GM12878 (cell line): ENCODE data around the gene C11orf65. TPM values are rescaled to one million over a fixed set of nuclear protein-coding genes. Genes with fewer than 3 reads are reported as not detected.

Source experiments
- ATAC-seq: fragments of 200-7000 bp; cut with Tn5 transposase; 3 replicates; pipeline ENCODE4 v1.9.1; 2020; ENCODE audit warnings: mild to moderate bottlenecking, moderate library complexity
- BruUV-seq: library from RNA; stranded (reverse); fragments of 400-500 nt; replicated peaks from 2 replicates; lab custom pipeline; 2021; lab: Mats Ljungman, UMichigan
- CTCF ChIA-PET: fragments of 300-600 bp; sonication (Branson Sonifier 250); formaldehyde crosslinking; extraction: SDS; loops from one replicate; lab custom pipeline; 2021; ENCODE audit warnings: inconsistent platforms; lab: Yijun Ruan, JAX
- POLR2A ChIA-PET: fragments of 350-600 bp; formaldehyde crosslinking; extraction: SDS; loops from one replicate; lab custom pipeline; 2021; ENCODE audit warnings: inconsistent platforms; lab: Charles Lee
- RAD21 ChIA-PET: fragments of 300-600 bp; sonication (Branson Sonifier 250); formaldehyde crosslinking; loops from one replicate; lab custom pipeline; 2023; ENCODE audit warnings: antibody characterized with exemption; ENCODE audit not compliant: unreplicated experiment; lab: Charles Lee
- SMC1A ChIA-PET: fragments of 300-600 bp; sonication (Branson Sonifier 250); formaldehyde crosslinking; loops from one replicate; lab custom pipeline; 2023; ENCODE audit not compliant: unreplicated experiment, uncharacterized antibody; lab: Charles Lee
- DNase-seq: peaks from one replicate; pipeline ENCODE4 v3.0.0-alpha.2; 2011; ENCODE audit warnings: low read depth, low spot score
- FAIRE-seq: peaks from 3 replicates; lab custom pipeline; 2011; peaks lifted over from hg19 to GRCh38; lab: Jason Lieb, UNC
- H2AFZ ChIP-seq: 2 replicates; pipeline ENCODE4 v1.6.0; 2011; ENCODE audit warnings: low read depth, low read length, control low read depth; ENCODE audit not compliant: control insufficient read depth
- H3K27ac ChIP-seq: 2 replicates; pipeline ENCODE4 v1.5.1; 2011; ENCODE audit warnings: control low read depth; ENCODE audit not compliant: control insufficient read depth, insufficient read depth
- H3K27me3 ChIP-seq, 2 experiments: replicated peaks in 1 of 2; 2 replicates each; pipeline versions ENCODE4 v1.6.0 to v1.6.1; 2011; ENCODE audit warnings: low read length in 1 of 2; ENCODE audit not compliant: control insufficient read depth in 2 of 2, insufficient read depth in 2 of 2
- H3K36me3 ChIP-seq, 2 experiments: 2 replicates each; pipeline ENCODE4 v1.5.1; 2011; ENCODE audit warnings: low read length in 1 of 2; ENCODE audit not compliant: control insufficient read depth in 2 of 2, insufficient read depth in 2 of 2
- H3K4me1 ChIP-seq: 2 replicates; pipeline ENCODE4 v1.6.1; 2011; ENCODE audit warnings: mild to moderate bottlenecking, low read length, moderate library complexity, mixed read lengths; ENCODE audit not compliant: control insufficient read depth, insufficient read depth
- H3K4me2 ChIP-seq: 2 replicates; pipeline ENCODE4 v1.6.0; 2011; ENCODE audit warnings: control low read depth; ENCODE audit not compliant: control insufficient read depth, insufficient read depth
- H3K4me3 ChIP-seq: fragments of 200-600 bp; sonication (generic); 2 replicates; pipeline ENCODE4 v1.5.1; 2016
- H3K79me2 ChIP-seq: 2 replicates; pipeline ENCODE4 v1.6.0; 2011; ENCODE audit warnings: low read length; ENCODE audit not compliant: control insufficient read depth, insufficient read depth
- H3K9ac ChIP-seq: 2 replicates; pipeline ENCODE4 v1.8.0; 2011; ENCODE audit warnings: low read length, control low read depth, mixed read lengths; ENCODE audit not compliant: control insufficient read depth, insufficient read depth
- H3K9me3 ChIP-seq: replicated peaks from 3 replicates; pipeline ENCODE4 v1.5.1; 2011; ENCODE audit warnings: mild to moderate bottlenecking, low read length; ENCODE audit not compliant: control insufficient read depth, insufficient read depth
- H4K20me1 ChIP-seq: 2 replicates; pipeline ENCODE4 v1.6.0; 2011; ENCODE audit not compliant: control insufficient read depth, insufficient read depth
- CBX5 ChIP-seq: sonication (generic); IDR thresholded peaks from 2 replicates; pipeline ENCODE4 v1.6.1; 2016; ENCODE audit warnings: low read depth, moderate library complexity, mild to moderate bottlenecking, inconsistent platforms
- EED ChIP-seq: sonication (generic); IDR thresholded peaks from 2 replicates; pipeline ENCODE4 v1.6.1; 2016; ENCODE audit warnings: antibody characterized with exemption, low read depth
- ELK1 ChIP-seq: IDR thresholded peaks from 2 replicates; pipeline ENCODE4 v1.6.1; 2012; ENCODE audit warnings: low read depth, low read length, improper control_type of control experiment
- IKZF1 ChIP-seq: fragments of 450-650 bp; conservative IDR thresholded peaks from 2 replicates; pipeline ENCODE4 v1.6.1; 2017; ENCODE audit warnings: antibody characterized with exemption, mild to moderate bottlenecking
- KAT2A ChIP-seq: conservative IDR thresholded peaks from 2 replicates; pipeline ENCODE4 v1.6.1; 2011; ENCODE audit warnings: low read depth, low read length; ENCODE audit not compliant: control insufficient read depth
- MEF2A ChIP-seq: IDR thresholded peaks from 2 replicates; pipeline ENCODE4 v1.6.1; 2011; ENCODE audit warnings: low read depth, mild to moderate bottlenecking, low read length, moderate library complexity; ENCODE audit not compliant: insufficient read depth
- RELA ChIP-seq: fragments of 450-650 bp; IDR thresholded peaks from 2 replicates; pipeline ENCODE4 v1.8.0; 2014; ENCODE audit warnings: borderline replicate concordance; ENCODE audit not compliant: partially characterized antibody
- ZNF217 ChIP-seq: fragments of 450-650 bp; IDR thresholded peaks from 2 replicates; pipeline ENCODE4 v1.6.1; 2017; ENCODE audit warnings: antibody characterized with exemption, mild to moderate bottlenecking
- WGBS: methylation state at CpG from one replicate; pipeline ENCODE4 v1.1.6; 2016; ENCODE audit warnings: low lambda C conversion rate; ENCODE audit not compliant: insufficient replicate concordance, insufficient coverage; ENCODE audit errors: missing lambda C conversion rate; 5-methylcytosine and 5-hydroxymethylcytosine counted together
- in situ Hi-C: fragments of 300-500 bp; cut with MboI; formaldehyde crosslinking; loops from 9 replicates; pipeline ENCODE4 v1.14.3; 2018; ENCODE audit warnings: mixed read lengths
- intact Hi-C: fragments of 100-400 bp; cut with micrococcal nuclease; formaldehyde crosslinking; loops from one replicate; pipeline ENCODE4 v1.14.2; 2022; ENCODE audit not compliant: unreplicated experiment
- polyA plus RNA-seq, 11 experiments: library from polyadenylated mRNA; depleted of rRNA in 4 of 11; unstranded in 6 of 11; stranded (reverse) in 5 of 11; fragments of >200 nt; fragmentation: Nextera tagmentation in 4 of 11; fragmentation: Illumina TruSeq in 1 of 11; extraction: Ambion mirVana in 4 of 11; extraction: Trizol in 1 of 11; gene quantifications; 1 replicate in 1 of 11; 2 replicates in 10 of 11; pipeline versions ENCODE4 v1.2.1 to v1.2.3, GENCODE V29; 2011 to 2016; ENCODE audit warnings: inconsistent platforms in 2 of 11, missing spikeins in 2 of 11, low read depth in 1 of 11
- total RNA-seq, 4 experiments: library from RNA; depleted of rRNA in 3 of 4; stranded (reverse); fragments of >200 nt in 3 of 4; fragmentation: Illumina TruSeq in 1 of 4; extraction: Trizol in 1 of 4; gene quantifications; 2 replicates each; pipeline versions ENCODE4 v1.2.1 to v1.2.3, GENCODE V29; 2013 to 2021

The C11orf65 gene
- total and polyA plus RNA-seq, 10 of the 15 experiments (the other 5 are each of a cell fraction or from before 2014, with no cell fraction given), result 0.71 to 2.0 (median 1.2) TPM

- POLR2A ChIA-PET, result no interaction called here
- Histone ChIP-seq H3K79me2 (no peaks in the 10 kb centered on the region), H3K9me3 (no peaks in the 10 kb centered on the region), H3K4me1 (no peaks in the 10 kb centered on the region), H3K27me3 (no peaks in the 10 kb centered on the region), H3K9ac (no peak overlapping the region), H4K20me1 (no peaks in the 10 kb centered on the region), H3K4me2 (no peak overlapping the region), H3K4me3 (no peak overlapping the region), H3K36me3 (peaks cover 0 to 1% of the 10 kb centered on the region in 2 experiments; a peak in 2 of 4 replicates), H3K27ac (no peak overlapping the region), H2AFZ (no peak overlapping the region)
- BruUV-seq, result no TSS peak
- DNase-seq, result no peak
- intact Hi-C loops, result no loop called here
- CTCF ChIA-PET, result no interaction called here
- SMC1A ChIA-PET, result interaction anchor here (2.7 kb wide), 1 partner anchor 306 kb away, joined by 15 read pairs; no protein-coding TSS in a partner anchor
- WGBS, result 89% methylated on average over 1 of the region's 1 CpG
- in situ Hi-C loops, result no loop called here
- RAD21 ChIA-PET, result interaction anchor here (1.8 kb wide), 1 partner anchor 308 kb away, joined by 7 read pairs; no protein-coding TSS in a partner anchor
- no peak; the same call in 2 of the 3 replicates for ATAC-seq
- no peak for TF ChIP-seq CBX5
- TF ChIP-seq RELA, result no peak
- no peak for TF ChIP-seq IKZF1
- no peak for TF ChIP-seq EED
- no peak for TF ChIP-seq KAT2A
- no peak for TF ChIP-seq ELK1
- TF ChIP-seq ZNF217, result no peak
- TF ChIP-seq MEF2A, result no peak
- FAIRE-seq, result no peak
Observed at GRCh38 chr11:108340973-108341372, 126.4 kb downstream of the C11orf65 start.
